Ramos (cell line): Measurements from ENCODE around the gene DPP6.

Experiments
- in situ Hi-C: fragments of 300-500 bp; cut with MboI; formaldehyde crosslinking; loops from one replicate; pipeline ENCODE4 v1.14.3; 2022; ENCODE audit warnings: low sequenced_read_pairs; ENCODE audit not compliant: unreplicated experiment

Gene DPP6

GRCh38 chr7:154837622-154838021, 785.4 kb downstream of the DPP6 start:
- in situ Hi-C loops, result no loop called here

- in situ Hi-C loops, result no loop called here
These were observed 787.9 kb downstream of the DPP6 start for GRCh38 chr7:154840086-154840485.

GRCh38 chr7:154841731-154842331, 789.6 kb downstream of the DPP6 start:
- in situ Hi-C loops, result no loop called here

- in situ Hi-C loops, result no loop called here
These were observed 790.4 kb downstream of the DPP6 start for GRCh38 chr7:154842591-154842990.

- in situ Hi-C loops, result no loop called here
These were observed 791.6 kb downstream of the DPP6 start for GRCh38 chr7:154843670-154844237.

GRCh38 chr7:154844499-154844898, 792.3 kb downstream of the DPP6 start:
- in situ Hi-C loops, result no loop called here

GRCh38 chr7:154844955-154845354, 792.8 kb downstream of the DPP6 start:
- in situ Hi-C loops, result no loop called here

GRCh38 chr7:154848464-154848863, 796.3 kb downstream of the DPP6 start:
- in situ Hi-C loops, result no loop called here

- in situ Hi-C loops, result no loop called here
These were observed 800.0 kb downstream of the DPP6 start for GRCh38 chr7:154852205-154852604.

GRCh38 chr7:154853063-154853726, 801.0 kb downstream of the DPP6 start:
- in situ Hi-C loops, result no loop called here

GRCh38 chr7:154853727-154854095, 801.5 kb downstream of the DPP6 start:
- in situ Hi-C loops, result no loop called here

- in situ Hi-C loops, result no loop called here
These were observed 802.6 kb downstream of the DPP6 start for GRCh38 chr7:154854836-154855235.

GRCh38 chr7:154855366-154855765, 803.2 kb downstream of the DPP6 start:
- in situ Hi-C loops, result no loop called here

GRCh38 chr7:154856733-154857132, 804.5 kb downstream of the DPP6 start:
- in situ Hi-C loops, result no loop called here

- in situ Hi-C loops, result no loop called here
These were observed 805.0 kb downstream of the DPP6 start for GRCh38 chr7:154857240-154857639.

- in situ Hi-C loops, result no loop called here
These were observed 805.8 kb downstream of the DPP6 start for GRCh38 chr7:154857728-154858681.

GRCh38 chr7:154858836-154859537, 806.8 kb downstream of the DPP6 start:
- in situ Hi-C loops, result no loop called here

GRCh38 chr7:154859747-154860620, 807.8 kb downstream of the DPP6 start:
- in situ Hi-C loops, result no loop called here
